Stimulated activated CD8-positive, alpha-beta memory T cell treated with anti-CD3 and anti-CD28 coated beads, Interleukin-15, amount 100 ng/mL, for 1 hour (primary cell): Measurements from ENCODE around the gene LCN1.
"Not testable (repeated sequence)": the region's sequence is repeated elsewhere in the genome, so short reads cannot be mapped to it uniquely, and the experiment has no call there.

ENCODE experiments used
- DNase-seq: peaks from one replicate; pipeline ENCODE4 v3.0.0-alpha.2; 2020; ENCODE audit warnings: low read depth

LCN1 gene

DNA sequence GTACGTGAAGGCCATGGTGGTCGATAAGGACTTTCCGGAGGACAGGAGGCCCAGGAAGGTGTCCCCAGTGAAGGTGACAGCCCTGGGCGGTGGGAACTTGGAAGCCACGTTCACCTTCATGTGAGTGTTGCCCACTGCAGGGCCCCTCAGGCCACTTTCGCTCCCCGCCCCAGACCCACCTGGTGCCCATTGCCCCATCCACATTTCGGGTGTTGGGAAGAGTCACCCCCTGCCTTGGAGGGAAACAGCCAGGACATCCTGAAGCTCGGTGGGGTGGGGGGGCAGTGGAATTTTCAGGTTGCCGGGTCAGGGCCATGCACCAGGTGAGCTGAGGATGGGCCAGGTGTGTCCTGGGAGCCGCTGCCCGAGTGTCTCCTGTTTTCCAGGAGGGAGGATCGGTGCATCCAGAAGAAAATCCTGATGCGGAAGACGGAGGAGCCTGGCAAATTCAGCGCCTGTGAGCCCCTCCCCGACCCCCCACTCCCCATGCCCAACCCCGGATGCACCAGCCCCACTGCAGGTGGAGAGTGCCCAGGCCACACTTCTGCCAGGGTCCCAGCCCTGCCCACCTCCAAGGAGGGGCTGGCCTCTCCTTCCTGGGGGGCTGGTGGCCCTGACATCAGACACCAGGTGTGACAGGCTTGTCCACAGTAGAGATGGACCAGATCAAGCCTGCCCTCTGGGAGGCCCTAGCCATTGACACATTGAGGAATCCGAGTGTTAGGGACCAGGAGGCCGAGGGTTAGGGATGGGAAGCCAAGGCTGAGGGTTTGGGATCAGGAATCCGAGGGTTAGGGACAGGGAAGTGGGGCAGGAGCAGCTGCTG, 25.8 kb downstream of the LCN1 start:
- DNase-seq = not testable (repeated sequence)

GRCh38 chr9:135547756-135548736, 26.8 kb downstream of the LCN1 start:
- DNase-seq = no peak

GRCh38 chr9:135549478-135550343, 28.5 kb downstream of the LCN1 start:
- not testable (repeated sequence) for DNase-seq

DNA sequence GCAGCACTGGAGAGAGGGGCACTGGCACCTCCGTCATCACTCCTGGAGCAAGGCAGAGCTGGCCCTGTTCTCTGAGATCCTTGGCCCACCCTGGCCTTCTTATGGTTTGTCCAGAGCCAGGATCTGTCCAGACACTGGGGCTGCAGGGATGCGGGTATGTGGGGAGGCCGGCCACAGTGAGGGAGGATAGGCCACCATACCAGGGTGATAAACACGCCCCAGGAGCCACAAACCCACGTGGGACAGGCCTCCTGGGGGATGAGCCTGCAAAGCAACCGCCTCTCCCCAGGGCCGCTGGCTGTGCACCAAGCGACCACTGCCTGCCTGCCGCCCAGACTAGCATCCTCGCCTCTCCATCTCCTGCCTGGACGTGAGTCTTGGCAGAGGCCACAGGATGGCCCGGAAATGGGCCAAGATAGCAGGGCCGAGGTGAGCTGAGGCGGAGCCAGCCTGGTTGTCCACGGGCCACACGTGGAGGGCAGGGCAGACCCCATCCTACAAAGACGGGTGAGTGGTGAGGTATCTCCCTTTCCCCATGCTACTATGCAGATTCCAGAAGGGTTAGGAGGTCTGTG, 29.2 kb downstream of the LCN1 start:
- no peak for DNase-seq

DNA sequence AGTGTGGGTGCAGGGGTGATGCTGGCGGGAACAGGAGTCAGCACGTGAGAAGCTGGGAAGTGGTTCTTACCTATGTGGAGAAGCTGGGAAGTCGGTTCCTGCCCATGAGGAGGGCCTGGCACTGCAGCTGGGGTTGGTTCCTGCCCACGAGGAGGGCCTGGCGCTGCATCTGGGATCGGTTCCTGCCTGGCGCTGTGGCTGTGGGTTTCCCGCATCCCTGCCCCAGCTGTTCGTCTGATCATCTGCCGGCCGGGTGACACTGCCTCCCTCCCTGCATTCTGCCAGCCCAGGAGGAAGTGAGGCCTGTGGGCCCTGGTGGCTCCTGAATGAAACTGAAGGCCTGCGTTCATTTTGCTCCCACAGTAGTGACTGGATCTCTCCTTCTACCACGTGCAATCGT, 29.8 kb downstream of the LCN1 start:
- no peak for DNase-seq

GRCh38 chr9:135551456-135551855, 30.2 kb downstream of the LCN1 start:
- no peak for DNase-seq

GRCh38 chr9:135552021-135552697, 30.9 kb downstream of the LCN1 start:
- DNase-seq = no peak

- DNase-seq = no peak
These were observed 31.5 kb downstream of the LCN1 start for GRCh38 chr9:135552698-135553171.

- DNase-seq = no peak
These were observed 33.5 kb downstream of the LCN1 start for GRCh38 chr9:135554718-135555117.

DNA sequence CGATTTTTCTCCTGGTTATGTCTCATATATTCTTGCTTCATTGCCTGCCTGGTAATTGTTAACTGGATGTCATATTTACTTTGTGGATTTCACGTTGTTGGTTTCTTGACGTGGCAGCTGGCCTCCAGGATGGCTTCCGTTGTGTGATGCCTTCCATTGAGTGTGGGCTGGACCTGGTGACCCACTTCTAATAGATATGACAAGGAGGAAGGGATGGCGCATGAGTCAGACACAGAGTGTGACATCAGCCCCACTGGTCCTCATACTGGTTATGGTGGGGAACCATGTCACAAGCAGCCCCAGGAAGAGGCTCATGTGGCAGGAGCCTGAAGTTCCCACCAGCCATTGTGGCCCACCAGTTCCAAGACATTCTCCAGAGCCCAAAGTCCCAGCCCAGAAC, 34.0 kb downstream of the LCN1 start:
- no peak for DNase-seq

- DNase-seq = no peak
These were observed 34.7 kb downstream of the LCN1 start for GRCh38 chr9:135555910-135556309.

GRCh38 chr9:135559606-135560005, 38.4 kb downstream of the LCN1 start:
- no peak for DNase-seq

DNA sequence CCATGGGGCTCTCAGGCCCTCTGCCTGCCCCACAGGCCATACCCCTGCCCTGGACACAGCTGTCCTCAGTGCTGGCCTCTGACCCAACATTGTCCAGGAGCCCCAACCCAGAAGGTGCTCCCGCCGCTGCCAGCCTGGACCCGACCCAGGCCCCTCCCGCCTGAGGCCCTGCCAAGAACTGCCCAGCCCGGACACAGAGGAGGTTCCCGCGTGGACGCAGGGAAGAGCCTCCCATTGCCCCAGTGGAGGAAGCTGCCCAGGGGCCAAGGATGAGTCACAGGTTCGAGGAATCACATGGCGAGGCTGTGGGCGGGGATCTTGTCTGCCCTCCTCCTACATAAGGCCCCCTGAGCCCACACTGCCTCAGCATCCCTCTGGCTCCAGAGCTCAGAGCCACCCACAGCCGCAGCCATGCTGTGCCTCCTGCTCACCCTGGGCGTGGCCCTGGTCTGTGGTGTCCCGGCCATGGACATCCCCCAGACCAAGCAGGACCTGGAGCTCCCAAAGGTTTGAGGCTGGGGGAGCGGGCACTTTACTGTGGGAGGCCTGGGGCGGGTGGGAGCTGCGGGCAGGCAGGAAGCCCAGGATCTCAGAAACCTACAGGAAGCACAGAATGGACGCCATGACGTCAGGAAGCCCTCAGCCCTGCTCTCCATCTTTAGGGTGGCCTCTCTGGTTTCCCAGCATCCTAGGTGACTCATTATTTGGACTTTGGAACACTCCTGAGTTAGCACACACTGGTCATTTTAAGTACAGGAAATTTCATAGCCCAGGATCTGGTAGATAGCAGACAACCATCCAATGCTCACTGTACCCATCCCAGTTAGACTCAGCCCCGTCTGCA, 40.4 kb downstream of the LCN1 start, which contains the start of gene PAEP:
TSS of gene PAEP (plus strand) at position 366 of the 844 bp plus-strand sequence.
- no peak for DNase-seq

DNA sequence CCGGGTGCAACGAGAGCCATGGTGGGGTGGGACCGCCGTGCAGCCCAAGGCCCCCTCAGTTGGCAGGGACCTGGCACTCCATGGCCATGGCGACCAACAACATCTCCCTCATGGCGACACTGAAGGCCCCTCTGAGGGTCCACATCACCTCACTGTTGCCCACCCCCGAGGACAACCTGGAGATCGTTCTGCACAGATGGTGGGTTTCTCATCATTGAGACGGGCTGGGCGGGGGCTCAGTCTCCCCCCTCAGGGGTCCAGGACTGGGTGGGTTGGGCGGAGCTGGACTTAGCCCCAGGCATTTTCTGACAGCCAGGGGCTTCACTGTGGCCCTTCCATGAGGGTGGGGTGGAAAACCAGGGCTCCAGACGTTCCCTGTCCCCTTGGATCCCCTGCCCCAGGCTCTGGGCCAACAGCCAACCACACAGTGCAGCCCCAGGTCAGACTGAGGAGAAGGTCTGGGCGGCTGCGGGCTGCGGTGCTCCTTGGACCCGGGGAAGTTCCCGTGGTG, 41.0 kb downstream of the LCN1 start:
- no peak for DNase-seq

- no peak for DNase-seq
These were observed 41.8 kb downstream of the LCN1 start for GRCh38 chr9:135563039-135563476.

GRCh38 chr9:135563858-135564257, 42.6 kb downstream of the LCN1 start:
- DNase-seq = no peak

DNA sequence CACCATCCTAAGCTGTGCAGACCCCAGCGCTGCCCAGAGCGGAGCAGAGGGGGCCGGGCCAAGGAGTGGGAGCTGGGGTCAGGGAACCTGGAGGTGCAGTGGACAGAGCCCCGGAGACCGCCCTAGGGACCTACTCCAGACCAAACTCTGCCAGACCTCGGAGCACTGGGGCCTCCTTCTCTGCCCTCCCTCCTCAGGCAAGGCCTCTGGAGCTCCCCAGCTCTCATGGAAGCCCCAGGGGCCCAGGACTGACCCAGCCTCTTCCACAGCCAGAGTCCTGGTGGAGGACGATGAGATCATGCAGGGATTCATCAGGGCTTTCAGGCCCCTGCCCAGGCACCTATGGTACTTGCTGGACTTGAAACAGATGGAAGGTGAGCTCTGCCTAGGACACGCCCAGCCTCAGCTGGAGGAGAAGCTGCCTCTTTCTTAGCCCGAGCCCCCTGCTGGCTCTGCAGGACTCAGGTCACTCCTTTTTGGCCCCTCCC, 43.9 kb downstream of the LCN1 start:
- DNase-seq = no peak

- DNase-seq = no peak
These were observed 44.4 kb downstream of the LCN1 start for GRCh38 chr9:135565636-135566035.

DNA sequence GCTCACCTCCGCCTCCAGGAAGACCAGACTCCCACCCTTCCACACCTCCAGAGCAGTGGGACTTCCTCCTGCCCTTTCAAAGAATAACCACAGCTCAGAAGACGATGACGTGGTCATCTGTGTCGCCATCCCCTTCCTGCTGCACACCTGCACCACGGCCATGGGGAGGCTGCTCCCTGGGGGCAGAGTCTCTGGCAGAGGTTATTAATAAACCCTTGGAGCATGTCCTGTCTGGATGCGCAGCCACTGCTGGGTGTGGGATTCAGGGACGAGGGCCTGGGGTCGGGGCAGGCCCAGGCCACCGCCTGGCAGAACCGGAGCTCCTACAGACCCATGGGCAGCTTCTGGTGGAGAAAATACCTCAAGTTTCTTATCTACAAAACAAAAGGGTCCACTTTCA, 45.3 kb downstream of the LCN1 start:
- no peak for DNase-seq
